Activated B cell treated with CpG ODN at 0.5 μM for 24 hours (primary cell): Measurements from ENCODE around the gene SCAF4. TPM values are rescaled to one million over a fixed set of nuclear protein-coding genes. Genes with fewer than 3 reads are reported as not detected.
"Not testable (repeated sequence)": the region's sequence is repeated elsewhere in the genome, so short reads cannot be mapped to it uniquely, and the experiment has no call there.

ENCODE experiments used
- ATAC-seq: fragments of 200-7000 bp; cut with Tn5 transposase; one replicate; pipeline ENCODE4 v1.10.0; 2021; ENCODE audit warnings: low read depth, mild to moderate bottlenecking, moderate library complexity
- CTCF ChIA-PET: fragments of 350-600 bp; sonication (Branson Sonifier 250); formaldehyde crosslinking; loops from one replicate; lab custom pipeline; 2021; ENCODE audit warnings: antibody characterized with exemption; lab: Charles Lee
- POLR2A ChIA-PET: fragments of 350-600 bp; sonication (Branson Sonifier 250); formaldehyde crosslinking; loops from one replicate; lab custom pipeline; 2021; ENCODE audit warnings: antibody characterized with exemption; lab: Charles Lee
- DNase-seq: peaks from one replicate; pipeline ENCODE4 v3.0.0; 2022
- H3K27ac Mint-ChIP-seq: one replicate; pipeline ENCODE4 v1.8.0; 2020; ENCODE audit warnings: mixed read lengths
- H3K27me3 Mint-ChIP-seq: one replicate; pipeline ENCODE4 v1.8.0; 2021; ENCODE audit warnings: mixed read lengths
- H3K36me3 Mint-ChIP-seq: one replicate; pipeline ENCODE4 v1.8.0; 2021; ENCODE audit warnings: low read depth, mixed read lengths
- H3K4me1 Mint-ChIP-seq: one replicate; pipeline ENCODE4 v1.8.0; 2021; ENCODE audit warnings: mixed read lengths
- H3K4me3 Mint-ChIP-seq: one replicate; pipeline ENCODE4 v1.8.0; 2020; ENCODE audit warnings: mild to moderate bottlenecking, mixed read lengths
- H3K9me3 Mint-ChIP-seq: one replicate; pipeline ENCODE4 v1.8.0; 2020; ENCODE audit warnings: mixed read lengths
- CTCF ChIP-seq: fragments of 200-600 bp; IDR thresholded peaks from one replicate; pipeline ENCODE4 v1.8.0; 2022; ENCODE audit warnings: antibody characterized with exemption, mild to moderate bottlenecking
- intact Hi-C: fragments of 100-400 bp; cut with micrococcal nuclease; formaldehyde crosslinking; loops from one replicate; pipeline ENCODE4 v1.15.1; 2024
- total RNA-seq: library from RNA; stranded (reverse); gene quantifications from 2 replicates; pipeline ENCODE4 v1.2.3, GENCODE V29; 2022

Gene SCAF4
- total RNA-seq, 1 donor from 2014 or later = 80.5 TPM

GRCh38 chr21:31774031-31774430 is 42.1 kb upstream of the SCAF4 start:
- no peak overlapping the region for H3K4me3 Mint-ChIP-seq
- no peaks in the 10 kb centered on the region for H3K36me3 Mint-ChIP-seq
- intact Hi-C loops = loop anchor here (5.0 to 10.0 kb wide), 2 partner anchors 219 to 838 kb away; partner anchors contain the start of gene CFAP298
- no peak for ATAC-seq
- TF ChIP-seq CTCF = no peak
- H3K9me3 Mint-ChIP-seq = no peaks in the 10 kb centered on the region
- no peak for DNase-seq
- CTCF ChIA-PET = interaction anchor here (2.0 kb wide), 1 partner anchor 12 kb away, joined by 13 read pairs; no protein-coding TSS in a partner anchor
- POLR2A ChIA-PET = interaction anchor here (0.6 to 5.4 kb wide), 6 partner anchors 15 to 1641 kb away, joined by 3 to 90 read pairs (median 6); partner anchors contain the start of gene SCAF4
- no peaks in the 10 kb centered on the region for H3K27me3 Mint-ChIP-seq
- peak overlapping the region; percentile 79 for H3K27ac Mint-ChIP-seq
- H3K4me1 Mint-ChIP-seq = peaks cover 68% of the 10 kb centered on the region

- no peaks in the 10 kb centered on the region for H3K27me3 Mint-ChIP-seq
- H3K4me1 Mint-ChIP-seq = peaks cover 61% of the 10 kb centered on the region
- ATAC-seq (peak; percentile 86), DNase-seq (peak; percentile 46)
- no peaks in the 10 kb centered on the region for H3K36me3 Mint-ChIP-seq
- ChIA-PET CTCF (interaction anchor here (1.2 to 2.0 kb wide), 2 partner anchors 13 to 15 kb away, joined by 4 to 13 read pairs; no protein-coding TSS in a partner anchor), POLR2A (interaction anchor here (0.6 to 5.4 kb wide), 11 partner anchors 9 to 1770 kb away, joined by 3 to 90 read pairs (median 4); partner anchors contain the start of gene SCAF4)
- peak overlapping the region; percentile 76 for H3K4me3 Mint-ChIP-seq
- TF ChIP-seq CTCF = no peak
- H3K27ac Mint-ChIP-seq = peak overlapping the region; percentile 98
- H3K9me3 Mint-ChIP-seq = no peaks in the 10 kb centered on the region
- intact Hi-C loops = loop anchor here (1.0 to 10.0 kb wide), 6 partner anchors 13 to 839 kb away; partner anchors contain the start of genes CFAP298, SCAF4 and SOD1
These were observed 41.0 kb upstream of the SCAF4 start for GRCh38 chr21:31772674-31773555.

GRCh38 chr21:31771685-31772084 is 39.8 kb upstream of the SCAF4 start:
- Mint-ChIP-seq H3K27ac (peak overlapping the region; percentile 80), H3K4me3 (no peak overlapping the region), H3K27me3 (no peaks in the 10 kb centered on the region), H3K9me3 (peaks cover 1% of the 10 kb centered on the region), H3K4me1 (peaks cover 61% of the 10 kb centered on the region), H3K36me3 (no peaks in the 10 kb centered on the region)
- CTCF ChIA-PET = no interaction called here
- ATAC-seq (no peak), DNase-seq (no peak)
- POLR2A ChIA-PET = interaction anchor here (0.7 to 5.4 kb wide), 3 partner anchors 38 to 957 kb away, joined by 3 to 90 read pairs (median 3); partner anchors contain the start of gene SCAF4
- TF ChIP-seq CTCF = no peak
- intact Hi-C loops = loop anchor here (1.0 to 10.0 kb wide), 4 partner anchors 39 to 841 kb away; partner anchors contain the start of genes CFAP298 and SCAF4

GRCh38 chr21:31768710-31769109 is 36.8 kb upstream of the SCAF4 start:
- ChIA-PET CTCF (no interaction called here), POLR2A (interaction anchor here (1.6 kb wide), 1 partner anchor 36 kb away, joined by 3 read pairs; no protein-coding TSS in a partner anchor)
- no peak for ATAC-seq
- no peaks in the 10 kb centered on the region for H3K36me3 Mint-ChIP-seq
- no peak overlapping the region for H3K4me3 Mint-ChIP-seq
- no peaks in the 10 kb centered on the region for H3K27me3 Mint-ChIP-seq
- DNase-seq = no peak
- no peak overlapping the region for H3K27ac Mint-ChIP-seq
- H3K9me3 Mint-ChIP-seq = peaks cover 3% of the 10 kb centered on the region
- intact Hi-C loops = no loop called here
- H3K4me1 Mint-ChIP-seq = peaks cover 40% of the 10 kb centered on the region
- no peak for TF ChIP-seq CTCF

GRCh38 chr21:31766899-31767298 is 35.0 kb upstream of the SCAF4 start:
- ATAC-seq = no peak
- ChIA-PET CTCF (no interaction called here), POLR2A (interaction anchor here (0.6 kb wide), 1 partner anchor 9 kb away, joined by 9 read pairs; no protein-coding TSS in a partner anchor)
- intact Hi-C loops = no loop called here
- Mint-ChIP-seq H3K27ac (no peak overlapping the region), H3K36me3 (no peaks in the 10 kb centered on the region), H3K27me3 (no peaks in the 10 kb centered on the region), H3K9me3 (peaks cover 3% of the 10 kb centered on the region), H3K4me1 (peaks cover 30% of the 10 kb centered on the region), H3K4me3 (no peak overlapping the region)
- TF ChIP-seq CTCF = no peak
- no peak for DNase-seq

GRCh38 chr21:31765850-31766249 is 33.9 kb upstream of the SCAF4 start:
- peaks cover 21% of the 10 kb centered on the region for H3K4me1 Mint-ChIP-seq
- ATAC-seq, H3K9me3 Mint-ChIP-seq, H3K36me3 Mint-ChIP-seq, DNase-seq, intact Hi-C loops, POLR2A ChIA-PET, H3K4me3 Mint-ChIP-seq, H3K27ac Mint-ChIP-seq, H3K27me3 Mint-ChIP-seq, CTCF ChIA-PET: not testable (repeated sequence)
